ENCODE data around the gene MRPS9. TPM values are rescaled to one million over a fixed set of nuclear protein-coding genes. Genes with fewer than 3 reads are reported as not detected.

The MRPS9 gene
- polyA plus RNA-seq, 1 donor from 2014 or later = 43.5 TPM

- Histone ChIP-seq H3K4me3 (ENCODE audit: low read length) (no peak overlapping the region), H3K9ac (ENCODE audit: low read length) (no peak overlapping the region), H3K9me2 (ENCODE audit: insufficient read depth, low read length) (no peaks in the 10 kb centered on the region), H3K27ac (ENCODE audit: low read length) (no peak overlapping the region), H3K4me2 (ENCODE audit: low read length) (no peak overlapping the region), H3K36me3 (ENCODE audit: insufficient read depth, low read length) (no peaks in the 10 kb centered on the region), H3K79me2 (replicated peaks; ENCODE audit: insufficient read depth, low read length) (no peaks in the 10 kb centered on the region), H4K20me1 (ENCODE audit: insufficient read depth) (no peaks in the 10 kb centered on the region), H3K27me3 (ENCODE audit: insufficient read depth, low read depth, low read length) (no peaks in the 10 kb centered on the region), H3F3A (ENCODE audit: insufficient read depth, low read length, poor library complexity, severe bottlenecking) (no peaks in the 10 kb centered on the region), H2AFZ (ENCODE audit: low read depth, low read length) (no peak overlapping the region), H3K9me3 (ENCODE audit: low read length) (peaks cover 5% of the 10 kb centered on the region)
- no peak for TF ChIP-seq EZH2 (IDR thresholded peaks at IDR 0.05; ENCODE audit: borderline replicate concordance, insufficient read depth, low read length, poor library complexity, severe bottlenecking)
- no peak for TF ChIP-seq RAD21 (conservative IDR thresholded peaks at IDR 0.05)
- no peak for TF ChIP-seq SMC3 (conservative IDR thresholded peaks at IDR 0.05; ENCODE audit: poor library complexity)
- no peak for TF ChIP-seq MXI1 (conservative IDR thresholded peaks at IDR 0.05; ENCODE audit: poor library complexity, severe bottlenecking)
- no peak for TF ChIP-seq CTCF (IDR thresholded peaks at IDR 0.05; ENCODE audit: poor library complexity, severe bottlenecking)
- no peak for TF ChIP-seq REST (IDR thresholded peaks at IDR 0.05; ENCODE audit: borderline replicate concordance)
- TF ChIP-seq EP300 (conservative IDR thresholded peaks at IDR 0.05; ENCODE audit: poor library complexity, severe bottlenecking) = no peak
Measured at GRCh38 chr2:105127289-105127915, 89.5 kb downstream of the MRPS9 start.

- no peak for TF ChIP-seq EZH2 (IDR thresholded peaks at IDR 0.05; ENCODE audit: borderline replicate concordance, insufficient read depth, low read length, poor library complexity, severe bottlenecking)
- no peak overlapping the region for H3K9ac ChIP-seq (ENCODE audit: low read length)
- no peaks in the 10 kb centered on the region for H3K36me3 ChIP-seq (ENCODE audit: insufficient read depth, low read length)
- no peaks in the 10 kb centered on the region for H3K27me3 ChIP-seq (ENCODE audit: insufficient read depth, low read depth, low read length)
- no peak overlapping the region for H3K4me2 ChIP-seq (ENCODE audit: low read length)
- H2AFZ ChIP-seq (ENCODE audit: low read depth, low read length) = no peak overlapping the region
- no peak overlapping the region for H3K27ac ChIP-seq (ENCODE audit: low read length)
- no peak overlapping the region for H3K4me3 ChIP-seq (ENCODE audit: low read length)
- no peaks in the 10 kb centered on the region for H3F3A ChIP-seq (ENCODE audit: insufficient read depth, low read length, poor library complexity, severe bottlenecking)
- no peaks in the 10 kb centered on the region for H3K9me2 ChIP-seq (ENCODE audit: insufficient read depth, low read length)
- H3K9me3 ChIP-seq (ENCODE audit: low read length) = peaks cover 5% of the 10 kb centered on the region
- no peaks in the 10 kb centered on the region for H4K20me1 ChIP-seq (ENCODE audit: insufficient read depth)
- no peaks in the 10 kb centered on the region for H3K79me2 ChIP-seq (replicated peaks; ENCODE audit: insufficient read depth, low read length)
Measured at GRCh38 chr2:105129722-105130232, 91.9 kb downstream of the MRPS9 start.

All from neural cell (in vitro differentiated cells).